Kidney capillary endothelial cell (primary cell): ENCODE data around the gene TMEM9.
"Not testable (repeated sequence)": the region's sequence is repeated elsewhere in the genome, so short reads cannot be mapped to it uniquely, and the experiment has no call there.

Experiments used
- DNase-seq: peaks from one replicate; pipeline ENCODE4 v3.0.0-alpha.2; 2018; ENCODE audit warnings: low spot score

TMEM9 gene

GRCh38 chr1:201172999-201173610 lies 18.8 kb upstream of the TMEM9 start:
- DNase-seq: no peak

GRCh38 chr1:201172326-201172725 lies 18.1 kb upstream of the TMEM9 start:
- DNase-seq: no peak

DNA sequence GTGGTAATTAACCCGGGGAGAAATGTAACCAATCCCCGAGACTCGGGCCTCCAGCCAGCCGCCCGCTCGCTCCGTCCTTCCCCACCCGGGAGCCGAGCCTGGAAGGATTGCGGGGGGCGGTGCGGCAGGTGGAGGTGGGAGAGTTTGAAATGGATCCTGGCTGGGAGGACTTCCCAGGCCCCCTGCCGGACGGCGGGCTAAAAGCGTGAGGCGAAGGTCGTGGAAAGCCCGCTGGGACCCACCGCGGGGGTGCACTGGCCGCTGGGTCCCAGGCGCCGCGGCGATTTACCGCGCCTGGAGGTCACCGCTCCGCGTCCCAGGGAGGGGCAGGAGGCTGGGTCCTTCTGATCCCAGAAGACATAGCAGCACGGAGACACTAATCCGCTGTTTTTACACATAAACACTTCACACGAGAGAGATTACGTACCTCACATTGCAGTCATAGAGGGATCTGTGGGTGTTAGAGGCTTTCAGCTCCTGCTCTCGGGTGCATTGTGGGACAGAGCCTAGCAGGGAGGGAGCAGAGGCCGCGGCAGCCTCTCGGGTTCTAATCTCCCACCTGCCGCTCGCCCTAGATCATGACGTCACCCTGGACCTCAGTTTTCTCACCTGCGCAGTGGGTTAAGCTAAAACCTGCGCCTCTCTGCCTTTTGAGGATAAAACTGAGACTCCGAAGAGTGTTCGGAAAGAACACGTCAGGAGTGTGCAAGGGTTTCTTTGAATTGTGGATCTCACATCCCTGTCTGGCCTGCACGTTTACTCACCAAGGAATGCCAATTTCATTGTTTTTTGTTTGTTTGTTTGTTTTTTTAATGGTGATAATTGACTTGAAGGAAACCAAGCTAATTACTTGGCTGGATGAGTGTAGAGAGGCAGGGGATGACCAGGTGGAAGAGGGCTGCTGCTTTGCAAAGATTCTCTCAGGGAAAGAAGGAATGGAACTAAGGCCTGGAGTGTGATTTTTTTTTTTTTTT lies 17.1 kb upstream of the TMEM9 start:
- no peak for DNase-seq

- DNase-seq: peak; percentile 76
These were observed 16.3 kb upstream of the TMEM9 start for GRCh38 chr1:201170533-201171062.

DNA sequence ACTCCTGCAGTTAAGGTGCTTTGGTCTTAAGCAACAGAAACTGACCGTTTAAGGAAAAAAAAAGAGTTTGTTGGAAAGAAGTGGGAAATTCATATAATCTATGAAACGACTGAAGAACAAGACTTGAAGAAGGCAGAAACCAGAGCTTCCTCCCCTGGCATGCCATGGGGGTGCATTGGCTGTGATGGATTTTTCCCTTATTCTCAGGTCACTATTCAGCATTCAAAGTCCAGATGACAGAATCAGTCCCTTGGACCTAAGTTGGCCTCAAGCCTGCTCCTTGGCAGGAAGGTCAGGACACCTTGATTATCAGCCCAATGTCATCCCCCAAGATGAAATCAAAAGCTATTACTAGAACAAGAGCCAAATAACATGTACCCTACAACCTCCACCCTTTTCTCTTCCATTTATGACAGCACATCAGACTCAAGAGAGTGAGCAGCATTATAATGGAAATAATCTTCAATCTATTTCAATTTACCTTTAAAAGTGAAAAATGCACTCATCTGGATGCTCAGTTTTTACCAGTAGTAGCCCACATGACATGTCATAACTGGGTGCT lies 15.8 kb upstream of the TMEM9 start:
- no peak for DNase-seq

DNA sequence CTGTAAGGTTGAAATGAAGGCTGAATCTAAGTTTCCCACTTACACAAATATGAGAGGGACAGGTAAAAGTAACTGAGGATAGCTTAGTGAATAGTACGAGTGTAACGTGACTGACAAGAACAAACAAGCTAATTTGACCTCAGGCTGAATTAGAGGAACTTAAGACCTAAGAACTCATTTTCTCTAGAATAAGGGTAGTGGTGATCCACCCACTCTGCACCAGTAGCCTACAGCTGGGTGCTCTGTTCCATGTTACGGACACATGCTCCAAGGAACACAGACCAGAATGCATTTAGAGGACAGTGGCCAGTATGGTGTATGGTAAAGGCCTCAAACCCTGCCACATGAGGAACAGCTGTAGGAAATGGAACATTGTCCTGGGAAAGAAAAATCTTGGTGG lies 14.9 kb upstream of the TMEM9 start:
- DNase-seq: no peak

DNA sequence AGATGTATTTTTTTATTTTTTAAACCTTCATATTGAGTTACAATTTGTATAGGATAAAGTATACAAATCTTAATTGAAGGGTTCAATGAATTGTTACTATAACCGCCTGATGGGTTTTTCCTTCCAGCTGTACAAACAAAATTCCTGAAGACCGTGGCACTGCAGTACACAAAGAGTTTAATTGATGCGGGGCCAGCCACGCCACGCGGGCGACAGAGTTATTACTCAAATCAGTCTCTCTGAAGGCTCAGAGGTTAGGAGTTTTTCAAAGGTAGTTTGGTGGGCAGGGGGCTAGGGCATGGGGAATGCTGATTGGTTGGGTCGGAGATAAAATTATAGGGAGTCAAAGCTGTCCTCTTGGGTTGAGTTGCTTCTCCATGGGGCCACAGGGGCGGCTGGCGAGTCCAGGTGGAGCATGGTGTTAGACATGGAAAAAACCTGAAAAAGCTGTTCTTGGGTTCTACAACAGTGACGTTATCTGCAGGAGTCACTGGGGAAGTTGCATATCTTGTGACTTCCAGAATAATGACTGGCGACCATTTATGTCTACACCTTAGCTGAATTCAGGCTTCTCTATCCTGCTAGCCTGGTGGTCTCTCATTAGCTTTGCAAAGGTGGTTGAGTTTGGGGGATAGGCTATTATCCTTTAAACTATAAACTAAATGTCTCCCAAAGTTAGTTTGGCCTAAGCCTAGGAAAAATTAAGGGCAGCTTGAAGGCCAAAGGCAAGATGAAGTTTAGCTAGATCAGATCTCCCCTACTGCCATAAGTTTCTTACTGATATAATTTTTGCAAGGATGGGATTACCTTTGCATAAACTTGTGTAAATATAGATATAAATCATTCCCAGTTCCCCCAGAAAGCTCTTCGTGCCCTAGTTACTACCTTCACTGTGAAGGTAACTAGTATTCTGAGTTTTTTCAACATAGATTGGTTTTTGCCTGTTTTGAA lies 13.0 kb upstream of the TMEM9 start:
- no peak for DNase-seq

DNA sequence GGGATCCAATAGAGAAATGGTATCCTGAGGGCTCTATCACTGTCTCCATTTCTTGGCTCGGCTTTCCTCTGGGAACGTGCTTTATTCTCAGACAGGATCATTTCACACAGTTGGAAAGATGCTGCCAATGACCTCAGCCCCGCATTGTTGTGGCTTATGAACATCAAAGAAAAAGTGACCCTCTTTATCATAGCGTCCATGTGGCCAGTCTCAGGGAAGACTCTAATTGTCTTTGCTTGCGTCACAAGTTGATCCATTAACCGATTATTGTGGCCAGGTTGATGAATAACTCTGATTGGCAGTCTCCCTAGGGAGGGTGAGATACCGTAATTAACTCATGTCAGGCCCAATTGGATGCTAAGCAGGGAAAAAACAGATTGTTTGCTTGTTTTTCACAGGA lies 10.4 kb upstream of the TMEM9 start:
- no peak for DNase-seq

GRCh38 chr1:201163707-201164106 lies 9.4 kb upstream of the TMEM9 start:
- DNase-seq: no peak

- DNase-seq: not testable (repeated sequence)
These were observed 8.8 kb upstream of the TMEM9 start for GRCh38 chr1:201163036-201163435.

DNA sequence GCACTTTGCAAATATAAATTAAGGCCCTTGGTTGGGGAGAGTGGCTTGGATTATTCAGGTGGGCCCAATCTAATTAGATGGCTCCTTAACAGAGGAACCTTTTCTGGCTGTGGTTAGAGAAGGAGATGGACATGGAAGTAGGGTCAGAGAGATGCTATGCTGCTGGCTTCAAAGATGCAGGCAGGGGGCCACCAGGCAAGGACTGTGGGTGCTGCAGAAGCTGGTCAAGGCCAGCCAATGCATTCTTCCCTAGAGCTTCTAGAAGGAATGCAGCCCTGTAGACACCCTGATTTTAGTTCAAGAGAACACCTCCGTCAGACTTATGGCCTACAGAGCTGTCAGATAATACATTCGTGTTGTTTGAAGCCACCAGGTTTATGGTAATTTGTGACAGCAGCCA lies 3.7 kb upstream of the TMEM9 start:
- DNase-seq: no peak

- no peak for DNase-seq
These were observed 2.5 kb upstream of the TMEM9 start for GRCh38 chr1:201156819-201157218.

DNA sequence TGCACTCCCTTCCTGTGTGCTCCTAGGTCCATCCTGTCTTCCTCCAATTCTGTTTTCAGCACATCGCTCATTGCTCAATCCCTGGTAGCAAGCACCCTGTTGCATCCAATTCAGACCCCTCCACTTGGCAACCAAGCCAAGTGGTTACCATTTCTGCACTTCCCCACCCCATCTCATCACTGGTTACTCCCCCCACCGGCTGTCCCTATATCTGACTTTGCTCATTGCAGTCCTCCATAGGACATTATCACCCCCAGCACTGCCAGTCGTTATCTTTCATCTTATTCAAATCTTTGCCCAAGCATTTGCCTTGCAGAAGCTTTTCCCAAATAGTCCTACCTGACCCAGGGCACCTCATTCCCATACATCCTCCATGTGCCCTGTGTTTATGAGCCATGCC lies 2.1 kb upstream of the TMEM9 start:
- DNase-seq: no peak

GRCh38 chr1:201155354-201155753 lies 1.1 kb upstream of the TMEM9 start:
- no peak for DNase-seq

DNA sequence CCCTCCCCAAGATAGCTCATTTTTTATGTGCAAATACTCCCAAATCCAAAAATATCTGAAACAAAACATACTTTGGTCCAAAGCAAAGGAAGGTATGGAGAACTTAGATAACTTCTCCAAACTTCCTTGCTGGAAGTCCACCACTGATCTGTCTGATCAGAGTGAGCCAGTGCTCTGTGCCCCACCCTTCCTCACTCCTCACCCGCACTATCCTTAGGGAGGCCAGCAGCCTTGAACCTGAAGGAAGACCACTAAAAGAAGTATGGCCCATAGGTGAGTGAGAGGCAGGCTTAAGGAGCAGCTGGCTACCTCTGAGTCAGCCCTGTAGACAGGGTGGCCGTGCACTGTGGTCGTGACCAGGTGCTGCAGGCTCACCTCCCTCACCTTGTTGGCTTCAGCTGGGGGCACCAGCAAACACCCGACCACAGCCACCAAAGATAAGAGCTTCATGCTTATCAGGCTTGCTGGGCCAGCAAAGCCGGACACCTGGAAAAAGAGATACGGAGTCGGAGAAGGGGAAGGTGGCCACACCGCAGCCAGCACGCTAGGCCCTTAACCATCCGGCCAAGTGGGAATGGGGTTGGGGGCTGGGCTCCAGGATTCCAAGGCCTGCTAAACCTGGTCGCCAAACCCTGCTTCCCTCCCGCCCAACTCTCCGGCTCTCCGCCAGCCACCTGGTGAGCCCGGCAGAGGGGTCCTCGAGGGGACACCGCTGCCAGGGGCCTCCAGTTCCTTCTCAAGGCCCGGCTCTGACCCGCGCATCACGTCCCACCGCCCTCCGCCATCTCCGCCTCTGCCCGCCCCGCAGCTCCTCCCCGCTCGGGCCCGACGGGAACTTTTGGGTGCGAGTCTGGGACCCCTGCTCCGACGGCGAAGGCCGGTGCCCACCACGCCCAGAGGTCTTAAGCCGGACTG lies 543 bp downstream of the TMEM9 start:
- peak; percentile 44 for DNase-seq

DNA sequence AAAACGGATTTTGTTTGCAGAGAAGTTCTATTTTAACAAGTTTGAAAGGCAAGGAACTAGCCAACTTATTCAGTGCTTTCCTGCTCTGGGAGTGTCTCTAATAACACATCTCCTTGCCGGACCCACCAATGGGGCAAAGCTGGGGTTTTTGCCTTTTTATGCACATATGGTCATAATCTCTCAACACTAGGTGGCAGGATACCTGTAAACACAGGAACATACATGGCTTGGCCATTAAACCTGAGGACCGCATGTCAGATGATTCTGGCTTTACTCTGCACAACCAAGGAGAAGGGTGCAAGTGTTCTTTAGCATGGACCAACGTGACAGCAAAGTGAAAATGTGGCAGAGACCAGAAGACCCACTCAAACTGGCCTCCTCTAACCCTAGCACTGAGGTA lies 4.9 kb downstream of the TMEM9 start:
- DNase-seq: no peak

DNA sequence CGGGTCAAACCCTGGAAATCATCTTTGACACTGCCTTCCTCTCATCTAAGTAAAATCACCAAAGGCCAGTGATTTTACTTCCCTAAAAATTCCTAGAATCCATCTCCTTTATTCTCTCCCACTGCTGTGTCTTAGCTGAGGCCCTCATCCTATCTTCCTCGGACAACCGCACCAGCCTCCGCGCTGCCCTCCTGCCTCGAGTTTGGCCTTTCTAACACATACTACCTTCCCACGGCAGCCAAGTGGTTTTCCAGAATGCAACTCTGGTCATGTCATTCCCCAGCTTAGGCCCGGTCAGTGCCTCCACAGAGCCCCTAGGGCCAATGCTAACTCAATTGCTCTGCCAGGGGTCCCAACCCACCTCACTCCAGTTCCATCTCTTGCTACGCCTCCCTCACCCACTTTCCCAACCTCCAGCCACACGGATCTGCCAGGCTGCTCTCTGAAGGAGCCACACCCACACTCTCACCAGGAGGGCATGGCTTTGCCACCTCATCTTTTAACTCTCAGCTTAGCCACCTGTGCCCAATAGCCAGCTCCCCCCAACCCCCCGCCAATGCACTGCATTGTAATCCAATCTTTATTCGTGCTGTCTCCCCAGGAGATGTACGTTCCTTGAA lies 6.8 kb downstream of the TMEM9 start:
- DNase-seq: no peak

GRCh38 chr1:201146626-201147390 lies 7.5 kb downstream of the TMEM9 start:
- DNase-seq: no peak

- DNase-seq: no peak
These were observed 8.5 kb downstream of the TMEM9 start for GRCh38 chr1:201145816-201146215.
